Left kidney (tissue), 2 donors: Measurements from ENCODE around the gene SMAD7. TPM values are rescaled to one million over a fixed set of nuclear protein-coding genes. Genes with fewer than 3 reads are reported as not detected.
A peak's percentile ranks its signal among the peaks of the same experiment; 100 is the strongest.
"Not testable (repeated sequence)": the region's sequence is repeated elsewhere in the genome, so short reads cannot be mapped to it uniquely, and the experiment has no call there.

Experiments used
- DNase-seq: peaks from one replicate; pipeline ENCODE4 v3.0.0-alpha.2; 2013
- polyA plus RNA-seq: library from polyadenylated mRNA; unstranded; fragments of 120-200 nt; gene quantifications from one replicate; pipeline ENCODE4 v1.2.1, GENCODE V29; 2013; ENCODE audit not compliant: insufficient read length

The SMAD7 gene
- polyA plus RNA-seq, 1 donor, result 60.6 TPM

- no peak for DNase-seq
These were observed 68.4 kb downstream of the SMAD7 start for GRCh38 chr18:48882379-48882778.

GRCh38 chr18:48880931-48881330, 69.8 kb downstream of the SMAD7 start:
- DNase-seq, result no peak

GRCh38 chr18:48879008-48879431, 71.7 kb downstream of the SMAD7 start:
- DNase-seq, result peak; percentile 66

- no peak for DNase-seq
These were observed 72.3 kb downstream of the SMAD7 start for GRCh38 chr18:48878471-48878870.

- no peak for DNase-seq
These were observed 72.8 kb downstream of the SMAD7 start for GRCh38 chr18:48877941-48878340.

GRCh38 chr18:48876590-48876989, 74.2 kb downstream of the SMAD7 start:
- DNase-seq, result no peak

- no peak for DNase-seq
These were observed 74.7 kb downstream of the SMAD7 start for GRCh38 chr18:48875942-48876511.

- DNase-seq, result no peak
These were observed 75.3 kb downstream of the SMAD7 start for GRCh38 chr18:48875314-48875941.

- DNase-seq, result no peak
These were observed 76.0 kb downstream of the SMAD7 start for GRCh38 chr18:48874701-48875162.

- DNase-seq, result no peak
These were observed 76.5 kb downstream of the SMAD7 start for GRCh38 chr18:48874233-48874632.

- DNase-seq, result no peak
These were observed 78.3 kb downstream of the SMAD7 start for GRCh38 chr18:48872234-48873145.

- no peak for DNase-seq
These were observed 79.2 kb downstream of the SMAD7 start for GRCh38 chr18:48871391-48872166.

- DNase-seq, result not testable (repeated sequence)
These were observed 79.8 kb downstream of the SMAD7 start for GRCh38 chr18:48870926-48871325.
